Measurements from ENCODE around the gene SNAPIN. TPM values are rescaled to one million over a fixed set of nuclear protein-coding genes. Genes with fewer than 3 reads are reported as not detected.

SNAPIN gene
- total and polyA plus RNA-seq, 3 donors from 2014 or later, result 48.9 to 61.7 (median 57.4) TPM

DNA sequence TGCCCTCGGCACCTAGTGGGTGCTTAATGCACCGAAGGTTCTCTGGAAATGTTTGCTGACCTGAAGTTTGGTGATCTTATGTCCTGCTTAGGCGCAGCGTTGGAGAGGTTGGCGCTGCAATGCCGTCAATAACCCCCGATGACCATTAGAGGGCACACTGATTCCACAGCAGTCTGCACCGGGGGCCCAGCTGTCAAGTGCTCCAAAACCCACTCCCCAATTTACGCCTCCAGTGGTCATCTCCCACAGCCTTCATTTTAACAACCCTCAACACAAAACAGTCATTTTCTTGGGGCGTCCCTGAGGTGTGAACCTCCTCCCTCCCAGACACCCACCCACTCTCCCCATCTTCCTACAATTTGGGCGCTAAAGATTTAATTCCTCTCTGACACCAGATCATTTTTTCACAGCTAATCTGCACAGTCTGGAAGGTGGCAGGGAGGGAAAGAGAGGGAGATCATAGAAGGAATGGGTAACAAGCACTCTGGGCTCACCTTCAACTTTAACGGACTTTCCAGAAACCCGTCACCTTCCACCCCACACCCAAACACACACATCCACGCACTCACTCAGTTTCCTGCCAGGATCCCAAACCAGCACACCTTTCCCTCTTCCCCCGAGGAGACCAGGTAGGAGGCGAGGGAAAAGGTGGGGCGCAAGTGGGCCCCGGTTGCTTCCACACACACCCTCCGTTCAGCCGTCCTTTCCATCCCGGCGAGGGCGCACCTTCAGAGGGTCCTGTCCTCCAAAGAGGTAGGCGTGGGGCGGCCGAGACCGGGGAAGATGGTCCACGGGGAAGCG is 19.4 kb downstream of the SNAPIN start:
- H3K27me3 ChIP-seq, result no peaks in the 10 kb centered on the region
- H3K36me3 ChIP-seq (ENCODE audit: low read depth, missing control alignments), result no peaks in the 10 kb centered on the region
- peaks cover 15% of the 10 kb centered on the region for H3K4me1 ChIP-seq
- peak; percentile 68 for DNase-seq
- WGBS, 2 donors, result 1 to 2% methylated on average over 29 of the region's 29 CpGs
- no peak for TF ChIP-seq POLR2A (IDR thresholded peaks at IDR 0.05)
- TF ChIP-seq, protein P1, sequence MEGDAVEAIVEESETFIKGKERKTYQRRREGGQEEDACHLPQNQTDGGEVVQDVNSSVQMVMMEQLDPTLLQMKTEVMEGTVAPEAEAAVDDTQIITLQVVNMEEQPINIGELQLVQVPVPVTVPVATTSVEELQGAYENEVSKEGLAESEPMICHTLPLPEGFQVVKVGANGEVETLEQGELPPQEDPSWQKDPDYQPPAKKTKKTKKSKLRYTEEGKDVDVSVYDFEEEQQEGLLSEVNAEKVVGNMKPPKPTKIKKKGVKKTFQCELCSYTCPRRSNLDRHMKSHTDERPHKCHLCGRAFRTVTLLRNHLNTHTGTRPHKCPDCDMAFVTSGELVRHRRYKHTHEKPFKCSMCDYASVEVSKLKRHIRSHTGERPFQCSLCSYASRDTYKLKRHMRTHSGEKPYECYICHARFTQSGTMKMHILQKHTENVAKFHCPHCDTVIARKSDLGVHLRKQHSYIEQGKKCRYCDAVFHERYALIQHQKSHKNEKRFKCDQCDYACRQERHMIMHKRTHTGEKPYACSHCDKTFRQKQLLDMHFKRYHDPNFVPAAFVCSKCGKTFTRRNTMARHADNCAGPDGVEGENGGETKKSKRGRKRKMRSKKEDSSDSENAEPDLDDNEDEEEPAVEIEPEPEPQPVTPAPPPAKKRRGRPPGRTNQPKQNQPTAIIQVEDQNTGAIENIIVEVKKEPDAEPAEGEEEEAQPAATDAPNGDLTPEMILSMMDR (IDR thresholded peaks at IDR 0.05), result peak; percentile 62 to 85 (median 82)
- peak overlapping the region; percentile 38 to 49 for H3K4me3 ChIP-seq
- no peaks in the 10 kb centered on the region for H3K9me3 ChIP-seq
- intact Hi-C loops (cut with DNase I; ENCODE audit: low total_unique reads), result loop anchor here (5.0 kb wide), 1 partner anchor 94 kb away; no protein-coding TSS in a partner anchor
- H3K27ac ChIP-seq, result no peak overlapping the region

DNA sequence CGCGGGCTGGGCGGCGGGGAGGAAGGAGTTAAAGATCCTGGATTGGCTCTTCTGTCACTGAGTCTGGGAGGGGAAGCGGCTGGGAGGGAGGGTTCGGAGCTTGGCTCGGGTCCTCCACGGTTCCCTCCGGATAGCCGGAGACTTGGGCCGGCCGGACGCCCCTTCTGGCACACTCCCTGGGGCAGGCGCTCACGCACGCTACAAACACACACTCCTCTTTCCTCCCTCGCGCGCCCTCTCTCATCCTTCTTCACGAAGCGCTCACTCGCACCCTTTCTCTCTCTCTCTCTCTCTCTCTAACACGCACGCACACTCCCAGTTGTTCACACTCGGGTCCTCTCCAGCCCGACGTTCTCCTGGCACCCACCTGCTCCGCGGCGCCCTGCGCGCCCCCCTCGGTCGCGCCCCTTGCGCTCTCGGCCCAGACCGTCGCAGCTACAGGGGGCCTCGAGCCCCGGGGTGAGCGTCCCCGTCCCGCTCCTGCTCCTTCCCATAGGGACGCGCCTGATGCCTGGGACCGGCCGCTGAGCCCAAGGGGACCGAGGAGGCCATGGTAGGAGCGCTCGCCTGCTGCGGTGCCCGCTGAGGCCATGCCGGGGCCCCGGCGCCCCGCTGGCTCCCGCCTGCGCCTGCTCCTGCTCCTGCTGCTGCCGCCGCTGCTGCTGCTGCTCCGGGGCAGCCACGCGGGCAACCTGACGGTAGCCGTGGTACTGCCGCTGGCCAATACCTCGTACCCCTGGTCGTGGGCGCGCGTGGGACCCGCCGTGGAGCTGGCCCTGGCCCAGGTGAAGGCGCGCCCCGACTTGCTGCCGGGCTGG is 20.2 kb downstream of the SNAPIN start, which contains the start of gene NPR1:
Gene NPR1, plus strand, starts transcription at position 170 of the 818 bp plus-strand sequence. Its CDS starts 421 bp downstream, at position 591.
- Histone ChIP-seq H3K27me3 (no peaks in the 10 kb centered on the region), H3K27ac (peak within 1 kb of the TSS in 1 of 2 donors; percentile 59), H3K4me1 (peaks cover 15% of the 10 kb centered on the region), H3K4me3 (peak within 1 kb of the TSS; percentile 38 to 49), H3K9me3 (no peaks in the 10 kb centered on the region), H3K36me3 (ENCODE audit: low read depth, missing control alignments) (no peaks in the 10 kb centered on the region)
- intact Hi-C loops (cut with DNase I; ENCODE audit: low total_unique reads), result loop anchor here (5.0 kb wide), 1 partner anchor 94 kb away; no protein-coding TSS in a partner anchor
- TF ChIP-seq POLR2A (IDR thresholded peaks at IDR 0.05), result no peak
- TF ChIP-seq, protein P1 (IDR thresholded peaks at IDR 0.05), result no peak
- WGBS, 2 donors, result 0% methylated on average over 39 to 53 of the region's 78 CpGs
- DNase-seq, result peak; percentile 69

DNA sequence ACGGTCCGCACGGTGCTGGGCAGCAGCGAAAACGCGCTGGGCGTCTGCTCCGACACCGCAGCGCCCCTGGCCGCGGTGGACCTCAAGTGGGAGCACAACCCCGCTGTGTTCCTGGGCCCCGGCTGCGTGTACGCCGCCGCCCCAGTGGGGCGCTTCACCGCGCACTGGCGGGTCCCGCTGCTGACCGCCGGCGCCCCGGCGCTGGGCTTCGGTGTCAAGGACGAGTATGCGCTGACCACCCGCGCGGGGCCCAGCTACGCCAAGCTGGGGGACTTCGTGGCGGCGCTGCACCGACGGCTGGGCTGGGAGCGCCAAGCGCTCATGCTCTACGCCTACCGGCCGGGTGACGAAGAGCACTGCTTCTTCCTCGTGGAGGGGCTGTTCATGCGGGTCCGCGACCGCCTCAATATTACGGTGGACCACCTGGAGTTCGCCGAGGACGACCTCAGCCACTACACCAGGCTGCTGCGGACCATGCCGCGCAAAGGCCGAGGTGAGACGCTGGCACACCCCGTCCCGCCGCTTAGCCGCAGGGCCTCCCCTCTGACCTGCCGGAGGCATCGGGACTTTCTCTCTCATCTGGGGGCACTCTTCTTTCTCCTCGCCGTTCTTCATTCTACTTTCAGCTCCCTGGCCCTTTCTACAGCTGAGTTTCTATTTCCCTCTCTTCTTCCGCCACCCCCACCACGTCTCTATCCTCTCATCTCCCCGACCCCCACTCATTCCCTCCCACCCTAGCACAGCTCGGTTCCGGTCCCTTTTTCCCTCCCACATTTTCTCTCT is 21.0 kb downstream of the SNAPIN start:
- DNase-seq, result no peak
- H3K36me3 ChIP-seq (ENCODE audit: low read depth, missing control alignments), result no peaks in the 10 kb centered on the region
- intact Hi-C loops (cut with DNase I; ENCODE audit: low total_unique reads), result loop anchor here (5.0 kb wide), 2 partner anchors 68 to 93 kb away; no protein-coding TSS in a partner anchor
- peak overlapping the region; percentile 38 to 49 for H3K4me3 ChIP-seq
- no peaks in the 10 kb centered on the region for H3K27me3 ChIP-seq
- H3K4me1 ChIP-seq, result peaks cover 15% of the 10 kb centered on the region
- peak overlapping the region in 1 of 2 donors; percentile 59 for H3K27ac ChIP-seq
- no peak for TF ChIP-seq POLR2A (IDR thresholded peaks at IDR 0.05)
- TF ChIP-seq, protein P1 (IDR thresholded peaks at IDR 0.05), result peak in 1 of 3 experiments; percentile 16
- WGBS, 2 donors, result 3 to 7% methylated on average over 12 to 44 of the region's 73 CpGs
- no peaks in the 10 kb centered on the region for H3K9me3 ChIP-seq

DNA sequence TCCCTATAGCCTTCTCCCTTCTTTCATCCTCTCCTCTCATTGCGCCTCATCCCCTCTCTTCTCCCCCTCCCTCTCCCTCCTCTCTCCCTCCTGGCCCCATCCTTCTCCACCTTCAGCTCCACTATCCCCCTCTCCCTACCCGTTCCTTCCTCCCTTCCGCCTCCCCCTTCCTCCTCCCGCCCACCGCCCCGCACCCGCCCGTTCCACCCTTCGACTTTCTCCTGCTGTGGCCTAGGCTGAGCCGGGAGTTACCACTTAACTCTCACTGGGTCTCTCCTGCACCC is 21.6 kb downstream of the SNAPIN start:
- Histone ChIP-seq H3K4me3 (peak overlapping the region; percentile 38 to 49), H3K27ac (no peak overlapping the region)

More for the DNA sequence above, 21.6 kb downstream of the SNAPIN start:
- no peaks in the 10 kb centered on the region for H3K27me3 ChIP-seq
- H3K4me1 ChIP-seq, result peaks cover 15% of the 10 kb centered on the region
- intact Hi-C loops (cut with DNase I; ENCODE audit: low total_unique reads), result loop anchor here (5.0 kb wide), 1 partner anchor 67 kb away; no protein-coding TSS in a partner anchor
- DNase-seq, result no peak
- H3K9me3 ChIP-seq, result no peaks in the 10 kb centered on the region
- WGBS, 2 donors, result 27 to 28% methylated on average over 10 of the region's 10 CpGs
- no peak for TF ChIP-seq POLR2A (IDR thresholded peaks at IDR 0.05)
- no peaks in the 10 kb centered on the region for H3K36me3 ChIP-seq (ENCODE audit: low read depth, missing control alignments)
